GM12801 (cell line): ENCODE measurements around the gene ST6GALNAC1.

ENCODE experiments used
- TF ChIP-seq, protein P1 (sequence below): IDR thresholded peaks from one replicate; pipeline ENCODE4 v1.5.1; 2011; ENCODE audit warnings: control low read depth; ENCODE audit not compliant: insufficient read length; ENCODE audit errors: extremely low read depth

The ST6GALNAC1 gene

DNA sequence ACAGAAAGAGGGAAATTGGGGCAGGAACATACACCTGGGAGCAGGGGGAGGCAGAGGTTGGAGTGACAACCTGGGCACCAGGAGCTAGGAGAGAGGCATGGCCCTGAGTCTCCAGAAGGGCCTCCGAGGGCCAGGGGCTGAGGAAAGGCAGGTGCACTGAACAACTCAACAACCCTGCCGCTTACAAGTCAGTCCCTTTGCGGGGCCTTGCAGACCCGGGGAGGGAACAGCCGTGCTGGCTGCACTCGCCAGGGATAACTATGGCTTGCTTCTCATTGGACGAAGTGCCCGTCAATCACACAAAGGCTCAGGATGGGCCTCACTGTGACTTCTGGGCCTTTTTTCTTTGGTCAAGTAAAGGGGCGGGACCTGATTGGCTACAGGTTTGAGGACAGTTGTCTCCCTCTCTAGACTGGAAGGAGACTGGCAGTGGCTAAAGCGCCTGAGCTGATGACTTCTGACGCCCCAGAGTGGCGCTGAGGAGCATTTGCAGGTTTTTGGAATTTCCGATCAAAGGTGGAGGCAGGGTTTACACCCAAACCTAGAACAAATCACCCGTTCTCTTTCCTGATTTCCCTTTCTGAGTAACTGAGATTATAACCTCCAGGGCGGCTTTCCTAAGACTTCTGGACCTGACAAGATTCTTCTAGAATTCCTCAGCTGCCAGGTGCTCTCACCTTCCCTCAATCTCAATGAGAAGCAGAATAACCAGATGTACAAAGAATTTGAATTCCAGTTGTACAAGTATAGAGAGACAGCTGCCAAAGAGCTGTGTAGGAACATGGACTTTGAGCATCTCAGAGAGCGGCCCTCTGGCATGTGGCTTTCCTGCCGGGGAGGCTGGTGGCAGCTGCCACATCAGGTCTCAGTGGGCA is 30.3 kb downstream of the ST6GALNAC1 start:
- TF ChIP-seq, protein P1, sequence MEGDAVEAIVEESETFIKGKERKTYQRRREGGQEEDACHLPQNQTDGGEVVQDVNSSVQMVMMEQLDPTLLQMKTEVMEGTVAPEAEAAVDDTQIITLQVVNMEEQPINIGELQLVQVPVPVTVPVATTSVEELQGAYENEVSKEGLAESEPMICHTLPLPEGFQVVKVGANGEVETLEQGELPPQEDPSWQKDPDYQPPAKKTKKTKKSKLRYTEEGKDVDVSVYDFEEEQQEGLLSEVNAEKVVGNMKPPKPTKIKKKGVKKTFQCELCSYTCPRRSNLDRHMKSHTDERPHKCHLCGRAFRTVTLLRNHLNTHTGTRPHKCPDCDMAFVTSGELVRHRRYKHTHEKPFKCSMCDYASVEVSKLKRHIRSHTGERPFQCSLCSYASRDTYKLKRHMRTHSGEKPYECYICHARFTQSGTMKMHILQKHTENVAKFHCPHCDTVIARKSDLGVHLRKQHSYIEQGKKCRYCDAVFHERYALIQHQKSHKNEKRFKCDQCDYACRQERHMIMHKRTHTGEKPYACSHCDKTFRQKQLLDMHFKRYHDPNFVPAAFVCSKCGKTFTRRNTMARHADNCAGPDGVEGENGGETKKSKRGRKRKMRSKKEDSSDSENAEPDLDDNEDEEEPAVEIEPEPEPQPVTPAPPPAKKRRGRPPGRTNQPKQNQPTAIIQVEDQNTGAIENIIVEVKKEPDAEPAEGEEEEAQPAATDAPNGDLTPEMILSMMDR: no peak

DNA sequence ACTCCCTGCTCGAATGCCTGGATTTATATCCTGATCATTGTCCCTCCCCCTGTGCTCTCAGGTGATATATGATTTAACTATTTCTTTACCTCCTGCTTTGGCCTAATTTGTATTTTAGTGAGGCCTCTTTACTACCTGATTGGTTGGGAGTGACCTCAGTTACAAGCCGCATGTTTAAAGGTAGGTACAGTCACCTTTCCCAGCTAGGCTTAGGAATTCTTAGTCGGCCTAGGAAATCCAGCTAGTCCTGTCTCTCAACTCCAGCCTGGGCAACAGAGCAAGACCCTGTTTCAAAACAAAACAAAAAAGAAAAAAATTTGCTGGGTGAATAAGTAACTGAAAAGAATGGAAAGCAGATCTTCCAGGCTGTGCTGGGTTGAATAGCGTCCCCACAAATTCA is 31.1 kb downstream of the ST6GALNAC1 start:
- TF ChIP-seq, protein P1: no peak

GRCh38 chr17:76611758-76612157 is 31.8 kb downstream of the ST6GALNAC1 start:
- TF ChIP-seq, protein P1: no peak

GRCh38 chr17:76601065-76601464 is 42.5 kb downstream of the ST6GALNAC1 start:
- TF ChIP-seq, protein P1: no peak

DNA sequence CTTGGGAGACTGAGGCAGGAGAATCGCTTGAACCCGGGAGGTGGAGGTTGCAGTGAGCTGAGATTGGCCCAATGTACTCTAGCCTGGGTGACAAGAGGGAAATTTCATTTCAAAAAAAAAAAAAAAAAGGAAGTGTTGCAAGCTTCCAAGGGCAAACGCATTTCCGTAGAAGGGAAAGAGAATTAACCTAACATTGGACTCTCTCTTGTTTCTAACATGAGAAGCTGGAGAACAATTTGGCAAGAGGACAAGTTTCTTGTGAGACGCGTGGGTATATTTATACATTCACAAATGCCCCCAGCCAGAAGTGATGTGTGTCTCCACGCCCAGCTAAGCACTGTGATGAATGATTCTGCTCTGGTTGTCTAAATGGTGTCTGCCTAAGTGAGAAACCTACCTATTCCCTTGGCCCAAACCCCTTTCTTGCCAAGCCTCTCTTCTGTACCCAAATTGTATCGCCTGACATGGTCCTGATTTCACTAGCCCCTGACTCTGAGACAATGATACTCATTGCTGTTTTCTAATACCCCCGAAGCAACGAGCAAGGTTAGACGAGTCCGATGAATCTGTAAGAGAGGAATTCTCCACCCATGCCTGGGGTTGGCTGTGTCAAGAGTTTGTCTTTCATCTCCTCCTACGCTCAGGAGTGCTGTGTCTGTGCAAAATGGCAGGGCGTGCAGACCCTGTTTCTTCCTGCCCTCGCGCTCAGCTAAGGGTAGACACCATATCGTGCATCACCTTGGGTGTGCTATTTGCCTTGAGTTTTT is 43.7 kb downstream of the ST6GALNAC1 start:
- TF ChIP-seq, protein P1: no peak

- TF ChIP-seq, protein P1: no peak
These were observed 45.5 kb downstream of the ST6GALNAC1 start for GRCh38 chr17:76598004-76598439.
